Ureter (tissue), 1 donor: ENCODE data around the gene STAG3. TPM values are rescaled to one million over a fixed set of nuclear protein-coding genes. Genes with fewer than 3 reads are reported as not detected.
"Not testable (repeated sequence)": the region's sequence is repeated elsewhere in the genome, so short reads cannot be mapped to it uniquely, and the experiment has no call there.

ENCODE experiments used
- DNase-seq: peaks from one replicate; pipeline ENCODE4 v3.0.0-alpha.2; 2020; ENCODE audit warnings: low spot score
- total RNA-seq: library from RNA; stranded (reverse); gene quantifications from one replicate; pipeline ENCODE4 v1.2.4, GENCODE V29; 2023
- donor health status: DM: yes; HTN: yes; CAD: no.

Gene STAG3
- total RNA-seq, 1 donor from 2014 or later = 1.9 TPM

DNA sequence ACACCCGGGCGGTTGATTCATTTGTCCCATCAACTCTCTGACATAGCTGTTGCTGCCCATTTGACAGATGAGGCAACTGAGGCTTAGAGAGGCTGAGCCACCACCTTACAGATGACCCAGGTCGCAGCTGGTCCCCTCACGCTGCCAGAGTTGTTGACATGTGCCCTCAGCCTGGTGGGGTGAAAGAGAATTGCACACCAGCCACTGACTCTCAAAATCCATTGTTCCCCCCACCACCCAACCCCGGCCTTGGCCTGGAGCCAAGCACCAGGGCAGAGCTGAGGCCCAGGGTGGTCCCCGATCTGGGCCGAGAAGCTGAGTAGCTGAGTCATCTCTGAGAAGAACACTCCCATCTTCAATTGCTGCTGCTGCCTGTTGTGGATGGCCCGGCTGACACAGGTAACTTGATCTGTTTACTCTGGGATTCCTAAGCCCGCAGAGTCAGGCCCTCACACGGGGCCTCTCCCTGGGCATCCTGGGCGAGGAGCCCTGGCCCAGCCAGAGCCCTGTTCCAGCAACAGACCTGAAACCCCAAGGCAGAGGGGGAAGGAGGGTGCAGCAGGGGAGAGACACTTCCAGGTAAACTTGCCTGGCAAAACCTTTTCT is 69.5 kb downstream of the STAG3 start:
- peak; percentile 50 for DNase-seq

DNA sequence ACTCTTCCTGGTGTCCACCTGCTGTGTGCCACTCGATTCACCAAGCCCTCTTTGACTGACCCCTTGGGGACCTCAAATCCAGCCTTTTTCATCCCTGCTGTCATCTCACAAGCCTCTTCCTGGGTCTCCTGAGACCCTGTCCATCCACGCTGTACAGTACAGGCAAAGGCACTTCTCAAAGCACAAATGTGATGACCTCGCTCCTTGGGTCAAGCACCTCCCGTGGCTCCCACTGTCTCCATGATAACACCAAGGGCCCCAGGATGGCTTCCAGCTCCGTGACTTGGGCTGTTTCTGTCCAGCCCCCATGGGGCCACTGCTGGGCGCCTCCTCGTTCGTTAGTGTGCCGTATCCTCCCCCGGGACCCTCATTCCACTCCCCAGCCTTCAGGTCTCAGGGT is 70.8 kb downstream of the STAG3 start:
- DNase-seq = no peak

DNA sequence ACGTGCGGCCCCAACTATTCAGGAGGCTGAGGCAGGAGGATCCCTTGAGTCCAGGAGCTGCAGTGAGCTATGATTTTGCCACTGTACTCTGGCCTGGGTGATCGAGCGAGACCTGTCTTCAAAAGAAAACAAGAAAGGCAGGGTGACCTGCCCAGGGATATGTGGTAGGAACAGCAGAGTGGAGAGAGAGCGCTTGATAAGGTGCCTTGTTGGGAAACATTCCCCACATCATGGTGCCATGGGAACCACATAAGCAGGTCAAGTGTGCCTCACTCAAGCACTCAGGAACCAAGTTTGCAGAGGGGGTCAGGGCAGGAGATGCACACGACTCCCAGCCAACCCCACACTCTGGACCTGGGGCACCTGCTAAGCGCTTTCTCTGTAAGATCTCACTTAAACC is 79.3 kb downstream of the STAG3 start:
- DNase-seq = no peak

DNA sequence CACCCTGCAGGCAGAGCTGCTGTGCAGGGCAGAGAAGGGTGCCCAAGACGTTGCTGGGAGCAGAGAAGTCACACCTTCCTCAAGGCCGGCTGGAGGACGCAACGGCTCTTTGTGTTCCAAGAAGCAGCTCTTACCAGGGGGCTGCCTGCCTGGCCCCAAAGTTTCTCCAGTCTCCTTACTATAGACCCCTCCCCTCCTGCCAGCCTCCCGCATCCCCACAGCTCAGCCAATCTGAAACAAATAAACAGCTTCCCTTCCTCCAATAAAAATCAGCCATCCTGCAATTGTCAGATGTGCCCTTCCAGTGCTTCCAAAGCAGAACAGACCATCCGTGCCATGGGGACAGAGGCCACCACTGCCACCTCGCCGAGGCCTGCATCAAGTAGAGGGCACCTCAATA is 82.3 kb downstream of the STAG3 start:
- DNase-seq = not testable (repeated sequence)

DNA sequence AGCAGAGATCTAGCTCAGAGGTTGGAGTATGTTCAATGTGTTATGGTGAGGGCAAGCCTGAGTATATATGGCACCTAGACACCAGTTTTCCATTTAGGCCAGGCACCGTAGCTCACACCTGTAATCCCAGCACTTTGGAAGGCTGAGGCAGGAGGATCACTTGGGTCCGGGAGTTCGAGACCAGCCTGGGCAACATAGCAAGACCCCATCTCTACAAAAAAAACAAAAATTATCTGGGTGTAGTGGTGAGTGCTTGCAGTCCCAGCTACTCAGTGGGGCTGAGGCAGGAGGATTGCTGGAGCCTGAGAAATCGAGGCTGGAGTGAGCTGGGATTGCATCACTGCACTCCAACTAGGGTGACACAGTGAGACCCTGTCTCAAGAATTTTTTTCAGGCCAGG is 85.2 kb downstream of the STAG3 start:
- DNase-seq = not testable (repeated sequence)

Other genes starting within 250 kb of the STAG3 start
- gene GJC3, start 248.3 kb upstream of the STAG3 start, total RNA-seq = not detected
- 6.2 TPM for gene AZGP1, start 201.9 kb upstream of the STAG3 start, total RNA-seq
- 105 TPM for gene ZKSCAN1, start 162.3 kb upstream of the STAG3 start, total RNA-seq
- gene ZSCAN21, start 128.1 kb upstream of the STAG3 start, total RNA-seq = 13.3 TPM
- 41.3 TPM for gene ZNF3, start 96.2 kb upstream of the STAG3 start, total RNA-seq
- 121 TPM for gene COPS6, start 88.9 kb upstream of the STAG3 start, total RNA-seq
- 52.4 TPM for gene MCM7, start 76.5 kb upstream of the STAG3 start, total RNA-seq
- gene AP4M1, start 76.3 kb upstream of the STAG3 start, total RNA-seq = 19.5 TPM
- gene TAF6, start 58.6 kb upstream of the STAG3 start, total RNA-seq = 47.4 TPM
- 8.7 TPM for gene CNPY4, start 58.3 kb upstream of the STAG3 start, total RNA-seq
- 1.5 TPM for gene MBLAC1, start 51.0 kb upstream of the STAG3 start, total RNA-seq
- gene LAMTOR4, start 29.0 kb upstream of the STAG3 start, total RNA-seq = 108 TPM
- gene TRAPPC14, start 19.2 kb upstream of the STAG3 start, total RNA-seq = 35.5 TPM
- 7.1 TPM for gene GAL3ST4, start 9.3 kb upstream of the STAG3 start, total RNA-seq
- 5.1 TPM for gene GPC2, start 537 bp upstream of the STAG3 start, total RNA-seq
- 1.1 TPM for gene PVRIG, start 42.0 kb downstream of the STAG3 start, total RNA-seq
- gene SPDYE3, start 129.8 kb downstream of the STAG3 start, total RNA-seq = not detected
- 94.1 TPM for gene PILRB, start 180.2 kb downstream of the STAG3 start, total RNA-seq
- gene PILRA, start 195.6 kb downstream of the STAG3 start, total RNA-seq = 21.6 TPM